RWPE2 (cell line): ENCODE data around the gene TTLL7.

Experiments used
- ATAC-seq: fragments of 200-7000 bp; cut with Tn5 transposase; 3 replicates; pipeline ENCODE4 v1.9.1; 2021; ENCODE audit warnings: low read depth
- DNase-seq: peaks from one replicate; pipeline ENCODE4 v3.0.0-alpha.2; 2020; ENCODE audit warnings: low spot score
- H3K27ac ChIP-seq: fragments of 450-650 bp; 2 replicates; pipeline ENCODE4 v1.5.1; 2017; ENCODE audit warnings: mild to moderate bottlenecking; ENCODE audit not compliant: poor library complexity, severe bottlenecking
- H3K27me3 ChIP-seq: fragments of 250-450 bp; sonication (Bioruptor Pico); 2 replicates; pipeline ENCODE4 v1.5.1; 2021; ENCODE audit warnings: mild to moderate bottlenecking, moderate library complexity; ENCODE audit not compliant: insufficient read depth, poor library complexity, severe bottlenecking
- H3K36me3 ChIP-seq: fragments of 250-450 bp; sonication (Bioruptor Pico); 2 replicates; pipeline ENCODE4 v1.5.1; 2020; ENCODE audit warnings: low read depth, mild to moderate bottlenecking, moderate library complexity
- H3K4me1 ChIP-seq: fragments of 250-450 bp; sonication (Bioruptor Pico); 2 replicates; pipeline ENCODE4 v1.5.1; 2021; ENCODE audit warnings: mild to moderate bottlenecking, moderate library complexity; ENCODE audit not compliant: insufficient read depth, poor library complexity, severe bottlenecking
- H3K4me3 ChIP-seq: fragments of 250-450 bp; sonication (Bioruptor Pico); 2 replicates; pipeline ENCODE4 v1.5.1; 2021; ENCODE audit warnings: mild to moderate bottlenecking, moderate library complexity; ENCODE audit not compliant: severe bottlenecking
- H3K9me3 ChIP-seq: fragments of 250-450 bp; sonication (Bioruptor Pico); 2 replicates; pipeline ENCODE4 v1.5.1; 2021; ENCODE audit warnings: mild to moderate bottlenecking, moderate library complexity; ENCODE audit not compliant: severe bottlenecking
- TF ChIP-seq, protein P1 (sequence below): fragments of 450-650 bp; IDR thresholded peaks from one replicate; pipeline ENCODE4 v1.5.1; 2017; ENCODE audit warnings: mild to moderate bottlenecking, moderate library complexity; ENCODE audit not compliant: poor library complexity, severe bottlenecking

TTLL7 gene, protein sequence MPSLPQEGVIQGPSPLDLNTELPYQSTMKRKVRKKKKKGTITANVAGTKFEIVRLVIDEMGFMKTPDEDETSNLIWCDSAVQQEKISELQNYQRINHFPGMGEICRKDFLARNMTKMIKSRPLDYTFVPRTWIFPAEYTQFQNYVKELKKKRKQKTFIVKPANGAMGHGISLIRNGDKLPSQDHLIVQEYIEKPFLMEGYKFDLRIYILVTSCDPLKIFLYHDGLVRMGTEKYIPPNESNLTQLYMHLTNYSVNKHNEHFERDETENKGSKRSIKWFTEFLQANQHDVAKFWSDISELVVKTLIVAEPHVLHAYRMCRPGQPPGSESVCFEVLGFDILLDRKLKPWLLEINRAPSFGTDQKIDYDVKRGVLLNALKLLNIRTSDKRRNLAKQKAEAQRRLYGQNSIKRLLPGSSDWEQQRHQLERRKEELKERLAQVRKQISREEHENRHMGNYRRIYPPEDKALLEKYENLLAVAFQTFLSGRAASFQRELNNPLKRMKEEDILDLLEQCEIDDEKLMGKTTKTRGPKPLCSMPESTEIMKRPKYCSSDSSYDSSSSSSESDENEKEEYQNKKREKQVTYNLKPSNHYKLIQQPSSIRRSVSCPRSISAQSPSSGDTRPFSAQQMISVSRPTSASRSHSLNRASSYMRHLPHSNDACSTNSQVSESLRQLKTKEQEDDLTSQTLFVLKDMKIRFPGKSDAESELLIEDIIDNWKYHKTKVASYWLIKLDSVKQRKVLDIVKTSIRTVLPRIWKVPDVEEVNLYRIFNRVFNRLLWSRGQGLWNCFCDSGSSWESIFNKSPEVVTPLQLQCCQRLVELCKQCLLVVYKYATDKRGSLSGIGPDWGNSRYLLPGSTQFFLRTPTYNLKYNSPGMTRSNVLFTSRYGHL

DNA sequence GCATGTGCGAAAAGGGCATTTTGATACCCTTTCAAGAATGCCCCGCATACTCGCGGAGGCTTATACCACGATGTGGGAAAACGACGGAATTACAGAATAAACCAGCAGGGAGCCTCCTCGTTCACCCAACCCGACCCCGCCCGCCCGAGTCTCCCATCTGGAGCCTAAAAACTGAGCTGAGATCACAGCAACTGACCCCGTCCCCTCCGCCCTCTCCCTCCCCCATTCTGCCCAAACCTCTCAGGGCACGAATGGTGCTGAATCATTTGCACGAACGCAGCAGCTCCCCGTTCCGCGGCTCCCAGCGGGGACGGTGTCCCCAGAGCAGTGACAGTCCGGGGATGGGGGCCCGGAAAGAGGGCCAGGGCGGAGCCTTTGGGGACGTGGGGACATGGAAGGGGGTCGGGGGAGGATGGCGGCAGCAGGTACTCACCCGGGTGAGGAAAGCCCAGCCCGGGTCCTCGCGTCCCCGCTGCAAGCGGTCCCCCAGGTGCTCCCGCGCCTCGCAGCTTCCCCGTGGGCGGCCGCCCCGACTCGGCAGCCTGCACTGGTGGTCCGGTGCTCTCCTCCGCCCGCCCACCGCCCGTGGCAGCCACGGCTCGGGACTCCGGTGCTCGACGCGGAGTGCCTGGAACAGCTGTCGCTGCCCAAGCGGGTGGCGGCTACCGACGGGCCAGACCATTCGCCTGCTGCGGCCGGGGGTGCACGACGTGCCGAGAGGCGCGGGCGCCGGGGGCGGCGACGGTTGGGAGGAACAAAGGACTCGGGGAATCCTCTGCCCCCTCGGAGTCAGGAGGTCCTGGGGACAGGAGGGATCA lies at the start of gene TTLL7:
Gene TTLL7, minus strand, starts transcription at position 635 of the 818 bp plus-strand sequence. CDS start 46,921 bp downstream, outside the sequence.
- no peak within 1 kb of the TSS for H3K27ac ChIP-seq
- TF ChIP-seq, protein P1, sequence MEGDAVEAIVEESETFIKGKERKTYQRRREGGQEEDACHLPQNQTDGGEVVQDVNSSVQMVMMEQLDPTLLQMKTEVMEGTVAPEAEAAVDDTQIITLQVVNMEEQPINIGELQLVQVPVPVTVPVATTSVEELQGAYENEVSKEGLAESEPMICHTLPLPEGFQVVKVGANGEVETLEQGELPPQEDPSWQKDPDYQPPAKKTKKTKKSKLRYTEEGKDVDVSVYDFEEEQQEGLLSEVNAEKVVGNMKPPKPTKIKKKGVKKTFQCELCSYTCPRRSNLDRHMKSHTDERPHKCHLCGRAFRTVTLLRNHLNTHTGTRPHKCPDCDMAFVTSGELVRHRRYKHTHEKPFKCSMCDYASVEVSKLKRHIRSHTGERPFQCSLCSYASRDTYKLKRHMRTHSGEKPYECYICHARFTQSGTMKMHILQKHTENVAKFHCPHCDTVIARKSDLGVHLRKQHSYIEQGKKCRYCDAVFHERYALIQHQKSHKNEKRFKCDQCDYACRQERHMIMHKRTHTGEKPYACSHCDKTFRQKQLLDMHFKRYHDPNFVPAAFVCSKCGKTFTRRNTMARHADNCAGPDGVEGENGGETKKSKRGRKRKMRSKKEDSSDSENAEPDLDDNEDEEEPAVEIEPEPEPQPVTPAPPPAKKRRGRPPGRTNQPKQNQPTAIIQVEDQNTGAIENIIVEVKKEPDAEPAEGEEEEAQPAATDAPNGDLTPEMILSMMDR: no peak
- peak within 1 kb of the TSS; percentile 86 for H3K4me3 ChIP-seq
- H3K9me3 ChIP-seq: no peaks in the 10 kb centered on the region
- peak; percentile 74 for ATAC-seq
- H3K27me3 ChIP-seq: no peaks in the 10 kb centered on the region
- no peaks in the 10 kb centered on the region for H3K36me3 ChIP-seq
- peaks cover 5% of the 10 kb centered on the region for H3K4me1 ChIP-seq
- peak; percentile 73 for DNase-seq

DNA sequence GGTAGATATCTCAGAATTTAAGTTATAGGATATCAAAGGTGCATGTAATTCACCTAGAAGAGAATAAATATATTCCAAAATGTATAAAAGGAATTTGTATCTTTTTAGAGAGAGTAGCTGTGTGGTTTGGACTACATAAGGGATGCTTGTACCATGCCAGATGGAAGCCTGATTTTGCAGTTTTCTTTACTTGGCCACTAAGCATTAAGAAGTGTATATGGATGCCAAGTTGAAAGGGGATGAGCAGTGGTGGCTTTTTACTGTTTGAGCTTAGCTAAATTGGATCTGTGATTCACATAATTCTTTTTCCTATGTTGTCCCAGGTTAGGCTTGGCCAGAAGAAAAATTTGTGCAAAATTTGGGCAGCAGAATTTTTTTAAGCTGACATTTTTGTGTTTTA lies 43.5 kb upstream of the TTLL7 start:
- H3K4me1 ChIP-seq: no peaks in the 10 kb centered on the region
- no peaks in the 10 kb centered on the region for H3K27me3 ChIP-seq
- H3K36me3 ChIP-seq: no peaks in the 10 kb centered on the region
- H3K27ac ChIP-seq: no peak overlapping the region
- DNase-seq: no peak
- ATAC-seq: no peak
- H3K4me3 ChIP-seq: no peak overlapping the region
- H3K9me3 ChIP-seq: no peaks in the 10 kb centered on the region
- TF ChIP-seq, protein P1: no peak

DNA sequence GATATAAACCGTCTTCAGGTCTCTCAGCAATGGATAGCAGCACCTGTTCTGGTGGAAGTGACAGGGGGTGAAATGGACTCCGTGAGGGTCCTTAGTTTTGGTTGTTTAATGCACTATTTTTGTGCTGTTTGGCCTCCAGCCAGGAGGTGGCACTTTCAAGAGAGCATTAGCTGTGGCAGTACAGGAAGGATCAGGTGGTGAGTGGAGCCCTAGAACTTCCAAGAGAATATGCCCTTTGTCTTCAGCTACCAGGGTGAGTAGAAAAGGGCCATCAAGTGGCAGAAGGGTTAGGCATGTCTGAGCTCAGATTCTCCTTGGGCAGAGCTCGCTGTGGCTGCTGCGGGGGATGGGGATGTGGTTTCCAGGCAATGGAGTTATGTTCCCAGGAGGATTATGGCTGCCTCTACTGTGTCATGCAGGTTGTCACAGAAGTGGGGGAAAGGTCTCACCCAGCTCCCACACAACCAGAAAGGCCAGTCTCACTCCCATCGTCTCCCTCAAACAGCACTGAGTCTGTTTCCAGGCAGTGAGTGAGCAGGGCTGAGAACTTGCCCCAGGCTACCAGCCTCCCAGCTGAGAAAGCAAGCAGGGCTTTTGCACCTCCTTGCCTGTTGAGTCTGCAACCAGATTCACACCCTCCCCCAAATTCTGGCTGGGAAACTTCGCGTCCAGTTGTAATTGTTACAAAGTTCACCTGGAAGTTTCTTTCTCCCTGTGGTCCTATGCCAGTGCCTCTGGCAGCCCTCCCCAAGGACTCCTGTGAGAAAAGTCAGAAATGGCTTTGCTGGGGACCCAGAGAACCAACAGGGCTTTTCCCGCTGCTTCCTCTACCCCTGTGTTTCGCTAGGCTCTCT lies 39.1 kb upstream of the TTLL7 start:
- TF ChIP-seq, protein P1: no peak
- Histone ChIP-seq H3K27me3 (no peaks in the 10 kb centered on the region), H3K9me3 (no peaks in the 10 kb centered on the region), H3K4me3 (no peak overlapping the region), H3K4me1 (no peaks in the 10 kb centered on the region), H3K27ac (no peak overlapping the region), H3K36me3 (no peaks in the 10 kb centered on the region)
- DNase-seq (no peak), ATAC-seq (no peak)

DNA sequence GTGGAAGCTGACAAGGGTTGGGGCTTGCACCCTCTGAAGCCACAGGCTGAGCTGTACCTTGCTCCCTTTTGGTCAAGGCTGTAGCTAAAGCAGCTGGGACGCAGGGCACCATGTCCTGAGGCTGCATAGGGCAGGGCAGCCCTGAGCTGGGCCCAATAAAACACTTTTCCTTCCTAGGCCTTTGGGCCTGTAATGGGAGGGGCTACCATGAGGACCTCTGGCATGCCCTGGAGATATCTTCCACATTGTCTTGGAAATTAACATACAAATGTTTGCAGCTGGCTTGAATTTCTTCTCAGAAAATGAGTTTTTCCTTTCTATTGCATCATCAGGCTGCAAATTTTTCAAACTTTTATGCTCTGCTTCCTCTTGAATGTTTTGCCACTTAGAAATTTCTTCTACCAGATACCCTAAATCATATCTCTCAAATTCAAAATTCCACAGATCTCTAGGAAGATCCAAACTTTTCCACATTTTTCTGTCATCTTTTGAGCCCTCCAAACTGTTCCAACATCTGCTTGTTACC lies 32.9 kb upstream of the TTLL7 start:
- H3K9me3 ChIP-seq: no peaks in the 10 kb centered on the region
- no peak overlapping the region for H3K27ac ChIP-seq
- H3K4me1 ChIP-seq: no peaks in the 10 kb centered on the region
- ATAC-seq: no peak
- DNase-seq: no peak
- H3K4me3 ChIP-seq: no peak overlapping the region
- TF ChIP-seq, protein P1: no peak
- H3K36me3 ChIP-seq: no peaks in the 10 kb centered on the region
- no peaks in the 10 kb centered on the region for H3K27me3 ChIP-seq
